GM12864 (cell line): ENCODE data around the gene DUS4L.
A peak's percentile ranks its signal among the peaks of the same experiment; 100 is the strongest.

Source experiments
- DNase-seq: peaks from one replicate; pipeline ENCODE4 v3.0.0-alpha.2; 2011; ENCODE audit warnings: low read depth
- H3K4me3 ChIP-seq: 2 replicates; pipeline ENCODE4 v1.5.1; 2011; ENCODE audit warnings: mild to moderate bottlenecking, low read depth, low read length, control low read depth
- CTCF ChIP-seq: IDR thresholded peaks from 2 replicates; pipeline ENCODE4 v1.5.1; 2011; ENCODE audit warnings: low read depth, mild to moderate bottlenecking, moderate library complexity, low read length, control low read depth, inconsistent platforms; ENCODE audit errors: missing control alignments

The DUS4L gene

GRCh38 chr7:107560898-107561516 lies 2.8 kb upstream of the DUS4L start:
- no peak for DNase-seq
- no peak overlapping the region for H3K4me3 ChIP-seq
- no peak for TF ChIP-seq CTCF

GRCh38 chr7:107563081-107563774 lies 543 bp upstream of the DUS4L start:
- DNase-seq: no peak
- TF ChIP-seq CTCF: no peak
- peak overlapping the region; percentile 85 for H3K4me3 ChIP-seq

GRCh38 chr7:107564553-107565298 lies 955 bp downstream of the DUS4L start:
- TF ChIP-seq CTCF: no peak

GRCh38 chr7:107570298-107570697 lies 6.5 kb downstream of the DUS4L start:
- TF ChIP-seq CTCF: no peak
- DNase-seq: no peak
- H3K4me3 ChIP-seq: no peak overlapping the region

More at GRCh38 chr7:107564553-107565298, 955 bp downstream of the DUS4L start:
- DNase-seq: no peak
- H3K4me3 ChIP-seq: peak overlapping the region; percentile 85

GRCh38 chr7:107573537-107573936 lies 9.8 kb downstream of the DUS4L start:
- no peak overlapping the region for H3K4me3 ChIP-seq
- no peak for TF ChIP-seq CTCF
- no peak for DNase-seq

- DNase-seq: no peak
- H3K4me3 ChIP-seq: peak overlapping the region; percentile 97
- no peak for TF ChIP-seq CTCF
Observed at GRCh38 chr7:107579554-107579884, 15.7 kb downstream of the DUS4L start.
